K562 (cell line): Measurements from ENCODE around the gene NFATC2. TPM values are rescaled to one million over a fixed set of nuclear protein-coding genes. Genes with fewer than 3 reads are reported as not detected.

Experiments
- ATAC-seq: fragments of 200-7000 bp; cut with Tn5 transposase; 3 replicates; pipeline ENCODE4 v1.9.1; 2020; ENCODE audit warnings: moderate library complexity
- BruUV-seq: library from RNA; stranded (reverse); fragments of 400-500 nt; replicated peaks from 2 replicates; lab custom pipeline; 2021; lab: Mats Ljungman, UMichigan
- CTCF ChIA-PET: fragments of 300-600 bp; formaldehyde crosslinking; extraction: SDS; loops from one replicate; lab custom pipeline; 2021; ENCODE audit warnings: low intra/inter-chr PET ratio; lab: Yijun Ruan, JAX
- POLR2A ChIA-PET: fragments of 300-600, 350-650 bp; sonication (Branson Sonifier 250); formaldehyde crosslinking; extraction: SDS; loops from one replicate; lab custom pipeline; 2021; ENCODE audit warnings: antibody characterized with exemption, inconsistent platforms; lab: Yijun Ruan, JAX
- DNase-seq, 4 experiments: peaks; one replicate each; pipeline versions ENCODE4 v3.0.0 to v3.0.0-alpha.2; 2011 to 2018; ENCODE audit warnings: low spot score in 3 of 4, mixed read lengths in 3 of 4; ENCODE audit errors: extremely low read depth in 1 of 4
- FAIRE-seq: peaks from 2 replicates; lab custom pipeline; 2011; peaks lifted over from hg19 to GRCh38; lab: Jason Lieb, UNC
- H2AFZ ChIP-seq: 2 replicates; pipeline ENCODE4 v1.6.0; 2011; ENCODE audit warnings: low read depth, low read length, control low read depth, inconsistent platforms
- H3K27ac ChIP-seq: fragments of 200-600 bp; 3 replicates; pipeline ENCODE4 v1.8.0; 2011; ENCODE audit warnings: low read depth, mild to moderate bottlenecking, control low read depth, inconsistent platforms, low read length, moderate library complexity, mixed read lengths; ENCODE audit errors: extremely low read depth
- H3K27me3 ChIP-seq, 2 experiments: fragments of 300-600 bp in 1 of 2; 2 replicates in 1 of 2; 3 replicates in 1 of 2; pipeline versions ENCODE4 v1.6.0 to v1.8.0; 2011; ENCODE audit warnings: inconsistent platforms in 2 of 2, low read length in 2 of 2, mild to moderate bottlenecking in 1 of 2, mixed read lengths in 1 of 2, moderate library complexity in 1 of 2; ENCODE audit not compliant: control insufficient read depth in 2 of 2, insufficient read depth in 2 of 2
- H3K36me3 ChIP-seq: fragments of 300-600 bp; 3 replicates; pipeline ENCODE4 v1.8.0; 2011; ENCODE audit warnings: mild to moderate bottlenecking, low read length, inconsistent platforms; ENCODE audit not compliant: control insufficient read depth, insufficient read depth
- H3K4me1 ChIP-seq, 2 experiments: fragments of 200-600 bp in 1 of 2; replicated peaks in 1 of 2; 2 replicates in 1 of 2; 3 replicates in 1 of 2; pipeline versions ENCODE4 v1.5.1 to v1.8.0; 2011; ENCODE audit warnings: inconsistent platforms in 2 of 2, low read length in 2 of 2, mild to moderate bottlenecking in 1 of 2, mixed read lengths in 1 of 2, moderate library complexity in 1 of 2; ENCODE audit not compliant: control insufficient read depth in 2 of 2, insufficient read depth in 2 of 2
- H3K4me2 ChIP-seq: 2 replicates; pipeline ENCODE4 v1.6.1; 2011; ENCODE audit warnings: low read length, control low read depth, inconsistent platforms, mixed read lengths; ENCODE audit not compliant: insufficient read depth
- H3K4me3 ChIP-seq: fragments of 200-600 bp; sonication (generic), shearing (Covaris generic); 2 replicates; pipeline ENCODE4 v1.5.1; 2016; ENCODE audit warnings: control low read depth, inconsistent platforms
- H3K79me2 ChIP-seq: fragments of 200-600 bp; 3 replicates; pipeline ENCODE4 v1.8.0; 2011; ENCODE audit warnings: low read length, inconsistent platforms; ENCODE audit not compliant: control insufficient read depth, insufficient read depth
- H3K9ac ChIP-seq, 2 experiments: 2 replicates each; pipeline versions ENCODE4 v1.6.0 to v1.6.1; 2011; ENCODE audit warnings: low read depth in 2 of 2, low read length in 2 of 2, control low read depth in 1 of 2, inconsistent platforms in 1 of 2, mild to moderate bottlenecking in 1 of 2, mixed read lengths in 1 of 2; ENCODE audit not compliant: insufficient read depth in 1 of 2
- H3K9me1 ChIP-seq: one replicate; pipeline ENCODE4 v1.6.0; 2011; ENCODE audit warnings: inconsistent platforms, mild to moderate bottlenecking, low read length, moderate library complexity; ENCODE audit not compliant: control insufficient read depth, insufficient read depth
- H3K9me3 ChIP-seq: replicated peaks from 2 replicates; pipeline ENCODE4 v1.5.1; 2011; ENCODE audit warnings: low read depth, low read length, inconsistent platforms; ENCODE audit not compliant: control insufficient read depth, insufficient read depth
- H4K20me1 ChIP-seq: replicated peaks from 2 replicates; pipeline ENCODE4 v1.6.1; 2011; ENCODE audit warnings: low read length, inconsistent platforms, mixed read lengths; ENCODE audit not compliant: control insufficient read depth, insufficient read depth
- BMI1 ChIP-seq: fragments of 150-350 bp; IDR thresholded peaks from 2 replicates; pipeline ENCODE4 v1.6.1; 2014; ENCODE audit warnings: low read length
- CHD1 ChIP-seq: fragments of 200-600 bp; sonication (generic); IDR thresholded peaks from one replicate; pipeline ENCODE4 v1.6.1; 2012; ENCODE audit warnings: mild to moderate bottlenecking, moderate library complexity, low read length, inconsistent platforms
- CREBBP ChIP-seq: IDR thresholded peaks from one replicate; pipeline ENCODE4 v1.6.1; 2012; ENCODE audit warnings: low read depth, mild to moderate bottlenecking, control low read depth, inconsistent platforms, low read length
- CTBP1 ChIP-seq: fragments of 450-650 bp; IDR thresholded peaks from 2 replicates; pipeline ENCODE4 v1.6.1; 2016; ENCODE audit warnings: borderline replicate concordance
- HDGF ChIP-seq: fragments of 450-650 bp; IDR thresholded peaks from 2 replicates; pipeline ENCODE4 v1.6.1; 2016
- ID3 ChIP-seq, 2 experiments: fragments of 250-450 bp in 1 of 2; fragments of 450-650 bp in 1 of 2; sonication (Bioruptor Pico) in 1 of 2; IDR thresholded peaks; 2 replicates each; pipeline versions ENCODE4 v1.6.1 to v1.8.0; 2016 to 2021; ENCODE audit warnings: mild to moderate bottlenecking in 2 of 2, moderate library complexity in 2 of 2, missing compliant biosample characterization in 1 of 2, missing genetic modification characterization in 1 of 2
- POLR2AphosphoS5 ChIP-seq: IDR thresholded peaks from 2 replicates; pipeline ENCODE4 v1.6.1; 2011; ENCODE audit warnings: mild to moderate bottlenecking, low read depth, low read length, moderate library complexity; ENCODE audit not compliant: control insufficient read depth, insufficient read depth
- RREB1 ChIP-seq: fragments of 250-450 bp; sonication (Bioruptor Pico); IDR thresholded peaks from 2 replicates; pipeline ENCODE4 v1.4.0; 2020
- SMAD2 ChIP-seq: fragments of 150-350 bp; IDR thresholded peaks from 2 replicates; pipeline ENCODE4 v1.6.1; 2014; ENCODE audit warnings: low read depth, mild to moderate bottlenecking, low read length
- ZC3H11A ChIP-seq: IDR thresholded peaks from 2 replicates; pipeline ENCODE4 v1.6.1; 2012; ENCODE audit warnings: low read depth, low read length, improper control_type of control experiment
- ZNF75A ChIP-seq: fragments of 450-650 bp; formaldehyde crosslinking; IDR thresholded peaks from 2 replicates; pipeline ENCODE4 v1.4.0; 2020; ENCODE audit warnings: mild to moderate bottlenecking
- ZSCAN29 ChIP-seq: fragments of 450-650 bp; IDR thresholded peaks from 2 replicates; pipeline ENCODE4 v1.6.1; 2017
- WGBS: fragments of 100-300 bp; shearing (Covaris generic); methylation state at CpG from one replicate; pipeline ENCODE4 v1.1.6; 2016; ENCODE audit warnings: low coverage, mixed read lengths; ENCODE audit not compliant: insufficient coverage; ENCODE audit errors: missing lambda C conversion rate; 5-methylcytosine and 5-hydroxymethylcytosine counted together
- in situ Hi-C: fragments of 300-500 bp; cut with MboI; formaldehyde crosslinking; loops from 4 replicates; pipeline ENCODE4 v1.15.0; 2018; ENCODE audit warnings: inconsistent platforms, mixed read lengths
- intact Hi-C: fragments of 100-400 bp; cut with micrococcal nuclease; formaldehyde crosslinking; loops from 2 replicates; pipeline ENCODE4 v1.14.2; 2022
- polyA plus RNA-seq, 8 experiments: library from polyadenylated mRNA; depleted of rRNA in 4 of 8; stranded (reverse) in 5 of 8; unstranded in 3 of 8; fragments of >200 nt; fragmentation: Nextera tagmentation in 2 of 8; fragmentation: Illumina TruSeq in 1 of 8; extraction: Ambion mirVana in 2 of 8; extraction: Trizol in 1 of 8; gene quantifications; 2 replicates each; pipeline versions ENCODE4 v1.2.1 to v1.2.3, GENCODE V29; 2011 to 2014; ENCODE audit warnings: inconsistent platforms in 1 of 8, missing spikeins in 1 of 8
- total RNA-seq, 7 experiments: library from RNA; depleted of rRNA in 6 of 7; stranded (reverse); fragments of >200 nt in 6 of 7; fragmentation: Illumina TruSeq in 2 of 7; extraction: Trizol in 2 of 7; gene quantifications; 2 replicates each; pipeline versions ENCODE4 v1.2.1 to v1.2.3, GENCODE V29; 2011 to 2021; ENCODE audit warnings: low replicate concordance in 1 of 7

The NFATC2 gene
- total and polyA plus RNA-seq, 9 of the 15 experiments (the other 6 are each of a cell fraction or from before 2014, with no cell fraction given): 1.9 to 11.2 (median 3.0) TPM

GRCh38 chr20:51431321-51431720, 111.2 kb downstream of the NFATC2 start:
- Histone ChIP-seq H3K4me2 (no peak overlapping the region), H3K9me3 (no peaks in the 10 kb centered on the region), H3K27ac (no peak overlapping the region), H4K20me1 (no peaks in the 10 kb centered on the region; the same call in 1 of the 2 replicates), H3K27me3 (no peaks in the 10 kb centered on the region), H2AFZ (no peak overlapping the region), H3K4me1 (peaks cover 5 to 7% of the 10 kb centered on the region in 2 experiments; a peak in 4 of 5 replicates), H3K79me2 (no peaks in the 10 kb centered on the region), H3K36me3 (peaks cover 56% of the 10 kb centered on the region), H3K9me1 (no peaks in the 10 kb centered on the region), H3K9ac (no peak overlapping the region), H3K4me3 (no peak overlapping the region)
- CTCF ChIA-PET: no interaction called here
- TF ChIP-seq CHD1: no peak
- TF ChIP-seq RREB1 (CRISPR knock-in tag): no peak
- no peak for TF ChIP-seq POLR2AphosphoS5
- no peak for TF ChIP-seq BMI1
- no peak for TF ChIP-seq CTBP1
- TF ChIP-seq ZC3H11A: no peak
- no peak for TF ChIP-seq HDGF
- no peak for TF ChIP-seq ZSCAN29
- TF ChIP-seq ID3 (CRISPR knock-in tag; IDR thresholded peaks at IDR 0.05): no peak
- no peak for TF ChIP-seq ID3 (tag; IDR thresholded peaks at IDR 0.05)
- TF ChIP-seq SMAD2: no peak
- no peak for TF ChIP-seq ZNF75A (CRISPR knock-in tag)
- no peak for TF ChIP-seq CREBBP
- intact Hi-C loops: no loop called here
- BruUV-seq: no TSS peak
- in situ Hi-C loops: no loop called here
- ATAC-seq (no peak), DNase-seq (no peak), FAIRE-seq (no peak)
- POLR2A ChIA-PET: no interaction called here
- 88% methylated on average over 5 of the region's 5 CpGs for WGBS
